HEK293 (cell line): Measurements from ENCODE around the gene AMN.

Experiments
- CTCF ChIA-PET: fragments of 350-600 bp; formaldehyde crosslinking; extraction: SDS; loops from one replicate; lab custom pipeline; 2021; ENCODE audit warnings: antibody characterized with exemption; lab: Yijun Ruan, JAX
- POLR2A ChIA-PET: fragments of 300-600 bp; formaldehyde crosslinking; extraction: SDS; loops from one replicate; lab custom pipeline; 2020; ENCODE audit warnings: antibody characterized with exemption, inconsistent platforms; lab: Yijun Ruan, JAX
- H3K27ac ChIP-seq: fragments of 200-500 bp; sonication (Bioruptor generic); 2 replicates; pipeline ENCODE4 v1.5.1; 2014; ENCODE audit warnings: low read depth, low read length, control low read depth, inconsistent platforms; ENCODE audit errors: extremely low read depth
- H3K36me3 ChIP-seq, 2 experiments: fragments of 200-500 bp in 1 of 2; sonication (Bioruptor generic) in 1 of 2; 1 replicate in 1 of 2; 2 replicates in 1 of 2; pipeline ENCODE4 v1.5.1; 2014 to 2017; ENCODE audit warnings: inconsistent platforms in 2 of 2, low read length in 2 of 2; ENCODE audit not compliant: control insufficient read depth in 2 of 2, insufficient read depth in 1 of 2
- H3K4me1 ChIP-seq: fragments of 200-500 bp; sonication (Bioruptor generic); 2 replicates; pipeline ENCODE4 v1.5.1; 2014; ENCODE audit warnings: mild to moderate bottlenecking, low read length, inconsistent platforms; ENCODE audit not compliant: control insufficient read depth, insufficient read depth
- H3K4me3 ChIP-seq: 2 replicates; pipeline ENCODE4 v1.5.1; 2011; ENCODE audit warnings: low read depth, mild to moderate bottlenecking, control low read depth, low read length, moderate library complexity
- H3K9me3 ChIP-seq: fragments of 200-500 bp; sonication (Bioruptor generic); 2 replicates; pipeline ENCODE4 v1.5.1; 2014; ENCODE audit warnings: low read depth, low read length, inconsistent platforms; ENCODE audit not compliant: control insufficient read depth, insufficient read depth
- BCL11B ChIP-seq: fragments of 450-650 bp; formaldehyde crosslinking; IDR thresholded peaks from 2 replicates; pipeline ENCODE4 v1.5.1; 2016; ENCODE audit warnings: low read depth, missing biosample characterization, missing genetic modification characterization
- GLIS2 ChIP-seq: fragments of 450-650 bp; formaldehyde crosslinking; IDR thresholded peaks from 2 replicates; pipeline ENCODE4 v1.5.1; 2016; ENCODE audit warnings: missing biosample characterization, missing genetic modification characterization
- MEIS1 ChIP-seq: sonication (generic); formaldehyde crosslinking; IDR thresholded peaks from 2 replicates; pipeline ENCODE4 v1.8.1; 2022; ENCODE audit warnings: missing genetic modification reagents, mild to moderate bottlenecking, borderline replicate concordance
- MZF1 ChIP-seq: fragments of 450-650 bp; formaldehyde crosslinking; IDR thresholded peaks from 2 replicates; pipeline ENCODE4 v1.5.1; 2017; ENCODE audit warnings: missing biosample characterization, missing genetic modification characterization, borderline replicate concordance
- OVOL3 ChIP-seq: fragments of 450-650 bp; formaldehyde crosslinking; IDR thresholded peaks from 2 replicates; pipeline ENCODE4 v1.5.1; 2016; ENCODE audit warnings: missing biosample characterization, missing genetic modification characterization
- TCF7L2 ChIP-seq: IDR thresholded peaks from 2 replicates; pipeline ENCODE4 v1.6.1; 2011; ENCODE audit warnings: low read depth, mild to moderate bottlenecking, inconsistent platforms, low read length, moderate library complexity, borderline replicate concordance
- ZEB2 ChIP-seq: fragments of 450-650 bp; formaldehyde crosslinking; IDR thresholded peaks from 2 replicates; pipeline ENCODE4 v1.5.1; 2016; ENCODE audit warnings: missing biosample characterization, missing genetic modification characterization
- ZFP69B ChIP-seq: fragments of 450-650 bp; formaldehyde crosslinking; IDR thresholded peaks from 2 replicates; pipeline ENCODE4 v1.5.1; 2016; ENCODE audit warnings: missing biosample characterization, missing genetic modification characterization
- ZIC2 ChIP-seq: fragments of 450-650 bp; formaldehyde crosslinking; IDR thresholded peaks from 2 replicates; pipeline ENCODE4 v1.5.1; 2016; ENCODE audit warnings: missing biosample characterization, missing genetic modification characterization
- ZNF121 ChIP-seq: fragments of 450-650 bp; formaldehyde crosslinking; IDR thresholded peaks from 2 replicates; pipeline ENCODE4 v1.5.1; 2016; ENCODE audit warnings: missing biosample characterization, missing genetic modification characterization
- ZNF157 ChIP-seq: fragments of 450-650 bp; formaldehyde crosslinking; IDR thresholded peaks from 2 replicates; pipeline ENCODE4 v1.5.1; 2016; ENCODE audit warnings: missing biosample characterization, missing genetic modification characterization
- ZNF311 ChIP-seq: fragments of 450-650 bp; formaldehyde crosslinking; IDR thresholded peaks from 2 replicates; pipeline ENCODE4 v1.5.1; 2017; ENCODE audit warnings: missing biosample characterization, missing genetic modification characterization, borderline replicate concordance
- ZNF335 ChIP-seq: fragments of 450-650 bp; formaldehyde crosslinking; conservative IDR thresholded peaks from 2 replicates; pipeline ENCODE4 v1.5.1; 2016; ENCODE audit warnings: missing biosample characterization, missing genetic modification characterization
- ZNF350 ChIP-seq: fragments of 450-650 bp; formaldehyde crosslinking; IDR thresholded peaks from 2 replicates; pipeline ENCODE4 v1.5.0; 2017; ENCODE audit warnings: missing biosample characterization, mild to moderate bottlenecking, missing genetic modification characterization
- ZNF747 ChIP-seq: fragments of 450-650 bp; formaldehyde crosslinking; IDR thresholded peaks from 2 replicates; pipeline ENCODE4 v1.5.1; 2016; ENCODE audit warnings: missing biosample characterization, missing genetic modification characterization
- TF ChIP-seq, protein P1 (sequence below): fragments of 450-650 bp; formaldehyde crosslinking; IDR thresholded peaks from 2 replicates; pipeline ENCODE4 v1.5.1; 2017; ENCODE audit warnings: missing biosample characterization, missing genetic modification characterization
- TF ChIP-seq, protein P2 (sequence below): fragments of 450-650 bp; IDR thresholded peaks from 2 replicates; pipeline ENCODE4 v1.5.1; 2018; ENCODE audit warnings: missing biosample characterization, mild to moderate bottlenecking, missing genetic modification characterization

The AMN gene

DNA sequence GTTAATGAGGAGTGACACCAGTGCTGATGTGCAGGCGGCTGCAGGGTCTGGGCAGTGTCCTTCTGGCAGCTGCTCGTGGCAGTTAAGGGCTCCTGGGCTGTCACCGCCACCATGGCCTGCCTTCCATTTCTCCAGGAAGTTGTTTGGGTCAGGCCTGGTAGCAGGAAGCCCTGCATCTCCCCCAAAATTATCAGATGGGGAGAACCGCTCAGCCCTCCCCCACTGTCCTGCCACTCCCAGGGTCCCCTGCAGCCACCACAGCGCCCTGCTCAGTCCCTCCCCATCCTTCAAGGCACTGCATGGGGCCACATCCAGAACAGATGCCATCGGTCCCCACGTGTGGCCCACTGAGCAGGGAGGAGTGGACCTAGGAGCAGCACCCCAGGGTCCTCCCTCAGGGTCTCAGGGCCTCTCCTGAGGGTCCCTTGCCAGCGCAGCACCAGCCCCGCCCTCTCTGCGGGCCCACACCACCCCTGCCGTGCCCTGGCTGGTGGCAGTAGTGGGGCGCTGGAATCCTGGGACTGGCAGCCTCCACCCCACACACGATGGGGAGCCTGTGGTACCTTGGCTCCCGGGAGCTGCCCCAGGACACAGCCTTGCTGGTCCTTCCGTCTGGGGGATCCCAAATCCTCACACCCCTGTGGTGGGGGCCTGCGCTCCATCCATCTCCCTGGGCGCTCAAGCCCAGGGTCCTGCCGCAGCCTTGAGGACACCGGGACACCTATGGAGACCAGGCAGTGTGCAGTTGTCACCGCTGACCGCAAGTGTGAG lies 10.3 kb upstream of the AMN start:
- Histone ChIP-seq H3K27ac (no peak overlapping the region), H3K9me3 (no peaks in the 10 kb centered on the region), H3K4me1 (no peaks in the 10 kb centered on the region), H3K36me3 (peaks cover 0 to 13% of the 10 kb centered on the region in 2 experiments; a peak in 1 of 3 replicates), H3K4me3 (no peak overlapping the region)
- CTCF ChIA-PET: no interaction called here
- POLR2A ChIA-PET: no interaction called here
- no peak for TF ChIP-seq ZEB2
- peak; percentile 74 for TF ChIP-seq ZIC2 (tag by site-specific recombination)
- 0 out of 2 replicates have a peak, but pooled peaks have one; percentile 19 for TF ChIP-seq ZFP69B (tag by site-specific recombination)

DNA sequence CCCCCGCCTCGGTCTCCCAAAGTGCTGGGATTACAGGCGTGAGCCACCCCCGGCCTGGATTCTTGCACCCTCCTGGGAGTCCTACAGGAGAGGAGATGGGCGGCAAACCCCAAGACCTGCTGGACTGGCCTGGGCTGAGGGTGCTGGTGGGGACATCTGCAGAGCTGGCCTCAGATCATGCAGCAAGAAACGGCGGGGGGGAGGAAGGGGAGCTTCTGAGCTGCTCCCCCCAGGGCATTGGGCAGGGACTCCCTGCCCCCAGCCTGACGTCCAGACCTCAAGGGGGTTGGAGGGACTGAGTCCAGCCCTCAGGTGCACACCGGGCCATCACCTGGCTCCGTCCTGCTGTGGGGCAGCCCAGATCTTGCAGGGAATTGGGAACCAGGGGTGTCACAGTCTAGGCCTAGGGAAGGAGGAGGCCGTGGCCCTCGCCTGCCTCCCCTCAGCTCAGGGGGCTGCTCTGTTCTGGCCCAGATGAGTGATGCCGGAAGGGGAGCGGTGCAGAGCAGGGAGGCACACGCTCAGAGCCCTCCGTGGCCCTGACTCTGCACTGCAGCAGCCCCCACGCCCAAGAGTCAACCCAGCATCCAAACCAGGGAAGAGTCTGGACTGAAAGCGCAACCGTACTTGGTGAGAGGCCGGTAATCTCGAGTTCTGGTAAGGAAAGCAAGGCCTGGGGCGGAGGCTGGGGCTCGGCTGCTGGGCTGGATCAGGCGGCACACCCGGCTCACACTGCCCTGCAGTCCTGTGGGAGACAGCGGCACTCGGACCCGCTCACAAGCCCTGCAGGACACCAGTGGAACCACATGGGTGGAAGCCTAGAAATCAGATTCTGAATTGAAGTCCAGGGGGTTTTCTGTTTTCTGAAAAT lies 8.9 kb upstream of the AMN start:
- no peak overlapping the region for H3K4me3 ChIP-seq
- no peaks in the 10 kb centered on the region for H3K9me3 ChIP-seq
- CTCF ChIA-PET: no interaction called here
- no peak overlapping the region for H3K27ac ChIP-seq
- POLR2A ChIA-PET: no interaction called here
- peaks cover 0 to 4% of the 10 kb centered on the region in 2 experiments; a peak in 1 of 3 replicates for H3K36me3 ChIP-seq
- H3K4me1 ChIP-seq: no peaks in the 10 kb centered on the region
- TF ChIP-seq ZNF311 (tag by site-specific recombination) (no peak), ZNF335 (no peak), TCF7L2 (no peak)

DNA sequence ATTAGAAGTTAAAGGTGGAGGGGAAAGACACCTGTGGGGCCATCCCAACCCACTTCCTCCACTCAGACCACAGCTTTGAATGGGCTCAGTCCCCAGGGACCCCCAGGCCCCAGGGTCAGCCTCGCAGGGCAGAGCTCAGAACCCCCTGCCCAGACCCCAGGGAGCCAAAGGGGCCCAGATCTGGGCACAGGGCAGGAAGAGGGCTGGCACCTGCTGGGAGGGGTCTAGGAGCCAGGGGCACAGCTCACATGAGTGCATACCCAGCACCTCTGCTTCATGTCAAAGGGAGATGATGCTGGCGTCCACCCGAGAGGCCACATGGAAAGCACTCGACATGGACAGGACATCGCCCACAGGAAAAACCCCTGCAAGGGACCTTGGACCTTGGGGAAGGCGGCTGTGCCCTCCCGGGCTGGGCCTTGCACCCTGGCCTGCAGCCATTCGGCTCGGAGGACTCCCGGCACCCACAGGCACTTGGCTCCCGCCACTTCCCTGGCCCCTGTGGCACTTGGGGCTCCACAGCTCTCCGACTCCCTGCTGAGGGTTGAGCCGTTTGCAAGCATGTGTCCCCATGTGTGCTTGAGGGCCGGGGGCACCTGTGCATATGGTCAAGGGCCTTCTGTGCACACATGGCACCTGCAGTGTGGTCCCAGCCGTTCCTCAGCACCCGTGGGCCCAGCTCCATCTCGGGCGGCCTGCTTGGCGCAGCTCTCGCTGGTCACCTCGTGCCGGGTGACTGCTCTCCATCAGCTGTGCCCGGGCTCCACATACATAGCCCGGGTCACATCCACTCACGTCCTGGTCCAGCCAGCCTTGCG lies 7.8 kb upstream of the AMN start:
- H3K4me1 ChIP-seq: no peaks in the 10 kb centered on the region
- H3K36me3 ChIP-seq: peaks cover 0 to 4% of the 10 kb centered on the region in 2 experiments; a peak in 1 of 3 replicates
- CTCF ChIA-PET: interaction anchor here (1.2 kb wide), 1 partner anchor 220 kb away, joined by 12 read pairs; no protein-coding TSS in a partner anchor
- H3K9me3 ChIP-seq: no peaks in the 10 kb centered on the region
- POLR2A ChIA-PET: no interaction called here
- H3K27ac ChIP-seq: no peak overlapping the region
- H3K4me3 ChIP-seq: no peak overlapping the region
- no peak for TF ChIP-seq ZNF311 (tag by site-specific recombination)
- TF ChIP-seq ZNF157 (tag by site-specific recombination): no peak
- no peak for TF ChIP-seq MEIS1 (CRISPR knock-in tag)
- no peak for TF ChIP-seq MZF1
- no peak for TF ChIP-seq ZNF350 (tag by site-specific recombination)
- TF ChIP-seq GLIS2 (tag by site-specific recombination): no peak
- TF ChIP-seq, protein P1, sequence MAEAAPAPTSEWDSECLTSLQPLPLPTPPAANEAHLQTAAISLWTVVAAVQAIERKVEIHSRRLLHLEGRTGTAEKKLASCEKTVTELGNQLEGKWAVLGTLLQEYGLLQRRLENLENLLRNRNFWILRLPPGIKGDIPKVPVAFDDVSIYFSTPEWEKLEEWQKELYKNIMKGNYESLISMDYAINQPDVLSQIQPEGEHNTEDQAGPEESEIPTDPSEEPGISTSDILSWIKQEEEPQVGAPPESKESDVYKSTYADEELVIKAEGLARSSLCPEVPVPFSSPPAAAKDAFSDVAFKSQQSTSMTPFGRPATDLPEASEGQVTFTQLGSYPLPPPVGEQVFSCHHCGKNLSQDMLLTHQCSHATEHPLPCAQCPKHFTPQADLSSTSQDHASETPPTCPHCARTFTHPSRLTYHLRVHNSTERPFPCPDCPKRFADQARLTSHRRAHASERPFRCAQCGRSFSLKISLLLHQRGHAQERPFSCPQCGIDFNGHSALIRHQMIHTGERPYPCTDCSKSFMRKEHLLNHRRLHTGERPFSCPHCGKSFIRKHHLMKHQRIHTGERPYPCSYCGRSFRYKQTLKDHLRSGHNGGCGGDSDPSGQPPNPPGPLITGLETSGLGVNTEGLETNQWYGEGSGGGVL (tag by site-specific recombination): no peak
- TF ChIP-seq ZNF121 (tag by site-specific recombination): no peak
- no peak for TF ChIP-seq BCL11B (tag by site-specific recombination)
- TF ChIP-seq ZNF747 (tag by site-specific recombination): no peak
- TF ChIP-seq, protein P2, sequence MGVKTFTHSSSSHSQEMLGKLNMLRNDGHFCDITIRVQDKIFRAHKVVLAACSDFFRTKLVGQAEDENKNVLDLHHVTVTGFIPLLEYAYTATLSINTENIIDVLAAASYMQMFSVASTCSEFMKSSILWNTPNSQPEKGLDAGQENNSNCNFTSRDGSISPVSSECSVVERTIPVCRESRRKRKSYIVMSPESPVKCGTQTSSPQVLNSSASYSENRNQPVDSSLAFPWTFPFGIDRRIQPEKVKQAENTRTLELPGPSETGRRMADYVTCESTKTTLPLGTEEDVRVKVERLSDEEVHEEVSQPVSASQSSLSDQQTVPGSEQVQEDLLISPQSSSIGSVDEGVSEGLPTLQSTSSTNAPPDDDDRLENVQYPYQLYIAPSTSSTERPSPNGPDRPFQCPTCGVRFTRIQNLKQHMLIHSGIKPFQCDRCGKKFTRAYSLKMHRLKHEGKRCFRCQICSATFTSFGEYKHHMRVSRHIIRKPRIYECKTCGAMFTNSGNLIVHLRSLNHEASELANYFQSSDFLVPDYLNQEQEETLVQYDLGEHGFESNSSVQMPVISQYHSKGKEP (tag by site-specific recombination): no peak
- no peak for TF ChIP-seq OVOL3 (tag by site-specific recombination)
